ENCODE measurements around the gene KCNQ1. TPM values are rescaled to one million over a fixed set of nuclear protein-coding genes. Genes with fewer than 3 reads are reported as not detected.

Gene KCNQ1
- total RNA-seq, 4 donors from 2014 or later = 0.89 to 2.2 (median 1.3) TPM

GRCh38 chr11:2886191-2886894 lies 441.5 kb downstream of the KCNQ1 start:
- DNase-seq (ENCODE audit: low spot score in 2 of 2) = no peak
- Histone ChIP-seq H3K27ac (peak overlapping the region; percentile 55), H3K4me3 (peak overlapping the region; percentile 75), H3K27me3 (no peaks in the 10 kb centered on the region), H3K9me3 (no peaks in the 10 kb centered on the region), H3K36me3 (no peaks in the 10 kb centered on the region), H3K4me1 (peaks cover 49% of the 10 kb centered on the region)
- no peak for TF ChIP-seq EP300 (IDR thresholded peaks at IDR 0.05)
- TF ChIP-seq CTCF (IDR thresholded peaks at IDR 0.05) = no peak
- no peak for TF ChIP-seq POLR2A (IDR thresholded peaks at IDR 0.05)
- TF ChIP-seq POLR2AphosphoS5 (IDR thresholded peaks at IDR 0.05) = no peak
- WGBS = 44% methylated on average over 6 of the region's 49 CpGs

- no peaks in the 10 kb centered on the region for H3K36me3 ChIP-seq
- H3K27me3 ChIP-seq = no peaks in the 10 kb centered on the region
- no peak for DNase-seq (ENCODE audit: low spot score in 2 of 2)
- no peak for TF ChIP-seq POLR2AphosphoS5 (IDR thresholded peaks at IDR 0.05)
- no peak for TF ChIP-seq POLR2A (IDR thresholded peaks at IDR 0.05)
- no peak for TF ChIP-seq CTCF (IDR thresholded peaks at IDR 0.05)
- no peak for TF ChIP-seq EP300 (IDR thresholded peaks at IDR 0.05)
- no peak overlapping the region for H3K27ac ChIP-seq
- WGBS = 75% methylated on average over 3 of the region's 5 CpGs
- H3K4me1 ChIP-seq = peaks cover 54% of the 10 kb centered on the region
- no peaks in the 10 kb centered on the region for H3K9me3 ChIP-seq
- H3K4me3 ChIP-seq = no peak overlapping the region
Observed at GRCh38 chr11:2886936-2887335, 442.1 kb downstream of the KCNQ1 start.

- Histone ChIP-seq H3K27me3 (no peaks in the 10 kb centered on the region), H3K36me3 (no peaks in the 10 kb centered on the region), H3K9me3 (no peaks in the 10 kb centered on the region), H3K4me1 (peaks cover 56% of the 10 kb centered on the region), H3K27ac (no peak overlapping the region), H3K4me3 (no peak overlapping the region)
- TF ChIP-seq CTCF (IDR thresholded peaks at IDR 0.05) (no peak), POLR2AphosphoS5 (IDR thresholded peaks at IDR 0.05) (no peak), POLR2A (IDR thresholded peaks at IDR 0.05) (no peak), EP300 (IDR thresholded peaks at IDR 0.05) (no peak)
- no peak for DNase-seq (ENCODE audit: low spot score in 2 of 2)
- WGBS = 61% methylated on average over 11 of the region's 11 CpGs
Observed at GRCh38 chr11:2887515-2888195, 442.8 kb downstream of the KCNQ1 start.

GRCh38 chr11:2888266-2888968 lies 443.6 kb downstream of the KCNQ1 start:
- Histone ChIP-seq H3K27ac (no peak overlapping the region), H3K9me3 (no peaks in the 10 kb centered on the region), H3K4me1 (peaks cover 51% of the 10 kb centered on the region), H3K27me3 (no peaks in the 10 kb centered on the region), H3K4me3 (no peak overlapping the region), H3K36me3 (no peaks in the 10 kb centered on the region)
- DNase-seq (ENCODE audit: low spot score in 2 of 2) = peak; percentile 95
- TF ChIP-seq POLR2A (IDR thresholded peaks at IDR 0.05) = no peak
- peak; percentile 96 to 98 for TF ChIP-seq CTCF (IDR thresholded peaks at IDR 0.05)
- 32% methylated on average over 21 of the region's 25 CpGs for WGBS
